ENCODE results near the gene KRT33A.
A peak's percentile ranks its signal among the peaks of the same experiment; 100 is the strongest.

Gene KRT33A

DNA sequence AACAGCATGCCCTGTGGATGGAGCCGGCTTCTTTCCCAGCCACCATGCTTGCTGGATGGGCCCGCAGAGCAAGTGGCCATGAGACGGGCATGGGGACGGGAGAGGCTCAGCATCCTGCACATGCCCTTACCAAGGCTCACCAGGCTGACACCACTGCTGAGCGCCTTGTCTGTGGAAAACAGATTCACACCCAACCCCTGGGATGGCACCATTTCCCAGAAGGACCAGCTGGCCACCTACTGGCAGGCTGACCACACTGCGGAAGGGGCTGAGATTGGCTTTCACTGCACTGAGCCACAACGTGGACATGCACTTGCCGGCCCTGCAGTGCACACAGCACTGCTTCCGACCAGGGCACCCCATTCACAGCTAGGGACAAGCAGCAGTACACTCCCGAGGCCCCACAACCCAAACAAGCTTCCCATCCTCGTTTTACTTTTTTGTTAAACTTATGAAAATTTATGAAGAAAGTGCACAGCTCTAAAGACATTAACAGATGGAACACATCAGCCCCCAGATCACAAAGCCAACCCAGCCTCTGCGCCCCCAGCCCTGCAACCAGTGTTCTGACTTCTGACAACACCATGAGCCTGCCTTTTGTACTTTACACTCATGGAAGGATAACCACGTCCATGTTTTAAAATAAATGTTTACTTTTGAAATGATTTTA is 21.2 kb downstream of the KRT33A start:
- no peak for DNase-seq (ENCODE audit: low read depth in 2 of 2)

DNA sequence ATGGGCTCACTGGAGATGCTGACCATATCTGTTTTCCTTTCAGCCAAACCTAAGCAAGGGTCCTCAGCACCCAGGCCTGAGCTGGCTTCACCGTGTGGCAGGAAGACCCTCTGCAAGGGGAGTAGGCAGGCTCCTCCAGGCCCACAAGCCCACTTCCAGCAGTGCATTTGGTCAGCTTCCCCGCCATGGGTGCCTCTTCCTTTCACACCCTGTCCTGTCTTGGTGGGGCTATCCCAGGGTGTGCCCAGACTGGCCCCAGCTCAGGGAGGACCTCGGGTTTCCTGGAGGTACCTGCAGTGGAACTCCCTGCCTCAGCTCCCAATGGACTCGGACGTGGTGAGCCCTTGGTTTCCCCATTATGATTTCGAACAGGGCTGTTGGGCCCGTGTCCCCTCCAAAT is 22.4 kb downstream of the KRT33A start:
- DNase-seq (ENCODE audit: low read depth in 2 of 2) = no peak

DNA sequence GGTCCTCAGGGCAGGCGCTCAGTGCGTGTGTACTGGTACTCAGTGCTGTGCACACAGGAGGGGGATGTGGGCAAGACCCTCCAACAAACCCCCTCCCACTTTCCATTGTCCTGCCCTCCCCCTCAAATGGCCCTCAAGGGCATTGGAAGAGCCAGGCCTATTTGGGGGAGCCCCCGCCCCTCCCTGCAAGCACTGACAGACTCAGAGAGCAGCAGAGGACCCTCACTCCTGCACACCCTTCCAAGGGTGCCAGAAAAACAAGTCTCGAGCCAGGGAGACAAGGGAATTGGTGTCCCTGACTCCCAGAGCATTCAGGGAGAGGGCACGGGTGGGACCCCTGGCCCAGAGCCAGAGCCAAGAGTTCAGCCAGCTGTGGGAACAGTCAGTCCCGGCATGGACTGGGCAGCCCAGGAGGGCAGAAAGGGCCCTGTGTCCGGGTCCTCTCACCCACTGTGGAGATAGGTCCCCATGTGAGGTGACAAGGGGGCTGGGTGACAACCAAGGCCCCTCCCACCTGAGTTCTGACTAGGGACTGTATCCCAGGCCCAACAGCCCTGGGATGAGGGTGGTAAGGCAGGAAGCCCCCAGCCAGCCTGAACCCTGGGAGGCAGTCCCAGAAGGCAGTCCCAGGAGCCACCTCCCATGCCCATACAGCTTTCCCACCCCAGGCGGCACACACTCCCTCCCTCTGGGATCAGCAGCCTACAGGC is 23.1 kb downstream of the KRT33A start:
- no peak for DNase-seq (ENCODE audit: low read depth in 2 of 2)

DNA sequence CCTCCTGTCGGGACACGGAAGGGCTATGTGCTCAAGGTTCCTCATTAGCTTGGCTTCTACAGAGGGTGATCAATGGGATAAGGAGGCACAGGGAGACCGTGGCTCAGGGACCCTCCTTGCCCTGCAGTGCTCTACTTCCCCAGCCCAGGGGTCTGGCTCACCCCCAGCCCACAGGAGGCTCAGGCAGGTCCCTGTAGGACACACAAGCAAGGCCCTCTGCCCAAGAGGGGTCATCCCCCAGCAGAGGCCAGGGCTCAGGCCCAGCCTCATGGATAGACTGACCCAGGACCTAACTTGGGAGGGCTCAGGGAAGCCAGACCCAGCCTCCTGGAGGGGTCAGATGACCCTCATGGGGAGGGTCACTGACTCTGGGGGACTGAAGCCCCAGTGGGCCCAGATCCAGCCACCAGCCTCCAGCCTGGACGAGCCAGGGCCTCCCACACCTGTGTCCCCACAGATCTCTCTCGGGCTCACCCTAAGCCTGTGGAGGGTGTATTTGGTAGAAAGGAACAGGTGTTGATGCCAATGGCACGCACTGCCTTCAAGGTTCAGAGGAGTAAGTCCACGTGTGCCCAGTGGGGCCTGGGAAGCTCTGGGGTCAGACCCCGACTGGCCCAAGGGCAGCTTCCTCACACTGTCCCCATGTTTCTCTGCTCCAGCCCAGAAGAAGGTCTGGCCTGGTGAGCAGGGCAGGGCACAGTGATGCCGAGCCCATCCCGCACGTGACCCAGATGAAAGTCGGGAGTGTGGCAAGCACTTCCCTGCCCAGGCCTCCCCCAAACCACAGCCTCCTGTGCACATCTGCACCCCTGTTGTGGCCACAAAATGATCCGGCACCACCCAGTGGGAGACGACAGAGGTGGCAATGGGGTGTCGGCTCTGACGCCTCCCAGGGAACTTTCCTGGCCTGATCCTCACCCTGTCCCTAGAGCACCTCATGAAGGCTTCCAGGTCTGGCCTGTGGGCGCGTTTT is 24.2 kb downstream of the KRT33A start:
- no peak for DNase-seq (ENCODE audit: low read depth in 2 of 2)

DNA sequence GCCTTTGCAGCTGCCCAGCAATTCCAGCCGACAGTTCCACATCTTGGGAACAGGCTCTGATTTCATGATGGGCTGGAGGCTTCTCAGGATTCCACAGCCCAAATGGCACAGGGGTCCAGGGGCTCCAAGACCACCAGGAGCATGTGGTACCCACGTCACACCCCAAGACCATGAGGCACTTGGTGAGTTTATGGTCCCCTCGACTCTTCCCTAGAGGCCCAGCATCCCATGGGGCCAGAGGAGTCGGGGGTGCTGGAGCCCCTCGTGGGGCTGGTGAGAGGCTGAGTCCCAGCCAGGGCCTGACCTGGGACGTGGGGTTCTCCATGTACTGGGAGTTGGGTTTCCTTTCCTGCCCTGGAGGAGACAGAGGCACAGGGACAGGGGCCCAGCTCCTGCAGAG is 25.0 kb downstream of the KRT33A start:
- DNase-seq (ENCODE audit: low read depth in 2 of 2) = no peak

DNA sequence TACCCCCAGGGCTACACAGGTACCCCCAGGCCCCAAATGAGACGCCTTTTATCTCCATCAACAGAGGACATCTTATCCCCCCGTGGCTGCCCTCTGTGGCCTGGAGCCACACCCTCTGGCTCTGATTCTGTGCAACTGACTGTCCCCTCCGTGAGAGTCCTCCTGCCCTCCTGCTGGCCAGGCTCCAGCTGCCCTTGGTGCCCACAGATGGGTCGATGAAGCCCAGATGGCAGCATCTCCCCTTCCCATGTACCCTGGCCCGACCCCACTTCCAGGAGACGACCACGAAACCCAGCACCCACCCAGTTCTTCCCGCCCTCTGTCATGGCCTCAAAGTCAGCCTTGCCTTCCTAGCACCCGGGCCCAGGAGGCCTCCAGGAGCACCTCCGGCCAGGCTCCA is 25.5 kb downstream of the KRT33A start:
- no peak for DNase-seq (ENCODE audit: low read depth in 2 of 2)

DNA sequence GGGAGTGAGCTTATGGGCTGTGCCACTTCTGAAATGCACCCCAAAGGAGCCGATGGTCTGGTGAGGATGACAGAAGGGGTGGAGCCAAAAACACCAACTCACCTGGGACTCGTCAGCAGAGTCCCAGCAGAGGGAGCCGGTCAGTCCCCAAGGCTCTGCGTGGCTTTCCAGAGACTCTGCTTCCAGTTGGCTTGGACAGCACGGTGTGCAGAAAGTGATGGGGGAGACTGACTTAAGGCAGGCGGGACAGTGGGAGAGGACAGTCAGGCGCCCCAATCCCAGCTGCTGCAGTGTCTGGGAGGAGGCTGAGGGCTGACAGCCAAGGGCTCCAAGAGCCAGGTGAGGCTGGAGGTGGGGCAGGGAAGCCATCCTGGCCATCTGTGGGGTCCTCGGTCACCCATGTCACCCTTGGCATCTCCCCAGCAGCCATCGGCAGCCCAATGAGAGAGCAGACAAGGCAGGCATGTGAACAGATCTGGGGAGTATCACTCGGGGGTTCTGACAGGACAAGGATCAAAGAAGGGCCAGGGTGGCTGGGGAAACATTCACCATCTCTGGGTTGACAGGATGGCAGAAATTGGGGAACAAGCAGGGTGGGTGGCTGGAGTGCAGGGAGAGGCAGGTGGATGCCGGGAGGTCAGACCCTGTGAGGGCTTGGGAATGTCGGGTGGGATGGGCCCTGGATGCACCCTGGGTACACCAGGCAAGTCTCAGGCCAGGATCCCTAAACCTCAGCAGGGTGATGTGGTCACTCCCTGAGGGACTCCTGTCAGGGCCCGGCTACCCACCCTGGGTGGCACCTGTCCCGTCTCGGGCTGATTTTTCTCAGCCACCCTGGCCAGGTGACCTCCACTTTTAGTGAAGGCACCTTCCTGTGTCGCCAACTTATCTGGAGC is 26.2 kb downstream of the KRT33A start:
- no peak for DNase-seq (ENCODE audit: low read depth in 2 of 2)

DNA sequence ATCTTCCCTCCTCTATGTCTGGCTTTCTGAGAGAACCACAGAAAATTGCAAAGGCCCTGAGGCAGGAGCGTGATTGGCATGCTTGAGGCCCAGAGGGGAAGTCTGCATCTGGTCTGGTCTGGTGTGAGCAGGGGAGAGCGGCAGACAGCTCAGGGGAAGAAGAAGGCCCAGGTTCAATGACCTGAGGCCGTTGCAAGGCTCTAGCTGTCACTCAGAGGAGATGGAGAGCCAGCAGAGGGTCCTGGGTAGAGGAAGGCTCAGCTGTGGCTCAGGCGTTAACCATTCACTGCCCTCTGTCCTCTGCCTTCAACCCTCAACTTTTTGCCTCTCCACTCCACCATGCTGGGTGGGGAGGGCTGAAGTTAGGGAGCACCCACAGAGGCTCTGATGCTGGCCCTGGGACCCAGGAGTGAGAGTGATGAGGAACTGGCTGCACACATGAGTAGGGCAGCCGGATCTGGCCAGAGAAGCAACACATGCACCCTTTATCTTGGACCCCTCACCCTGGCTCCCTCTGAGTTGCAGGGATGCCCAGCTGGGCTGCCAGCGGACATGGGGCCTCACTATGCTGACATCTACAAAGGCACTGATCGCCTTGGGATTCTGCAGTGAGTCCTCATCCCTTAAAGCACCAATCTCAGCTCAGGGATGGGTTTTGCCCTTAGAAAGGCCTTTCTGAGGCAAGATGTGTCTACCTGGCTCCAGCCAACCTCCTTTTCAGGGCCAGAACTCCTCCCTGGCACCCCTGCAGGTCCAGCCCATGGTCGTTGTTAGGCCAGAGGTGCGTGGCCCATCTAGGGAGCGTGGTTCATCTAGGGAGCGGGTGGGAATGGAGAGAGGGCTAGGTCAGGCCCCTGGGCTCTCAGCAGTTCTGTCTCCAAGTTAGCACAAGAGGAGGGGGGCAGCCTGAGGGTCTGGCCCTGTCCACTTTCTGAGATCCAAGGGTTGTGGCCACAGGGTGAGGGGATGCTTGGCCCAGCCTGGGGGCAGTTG is 27.4 kb downstream of the KRT33A start:
- no peak for DNase-seq (ENCODE audit: low read depth in 2 of 2)

DNA sequence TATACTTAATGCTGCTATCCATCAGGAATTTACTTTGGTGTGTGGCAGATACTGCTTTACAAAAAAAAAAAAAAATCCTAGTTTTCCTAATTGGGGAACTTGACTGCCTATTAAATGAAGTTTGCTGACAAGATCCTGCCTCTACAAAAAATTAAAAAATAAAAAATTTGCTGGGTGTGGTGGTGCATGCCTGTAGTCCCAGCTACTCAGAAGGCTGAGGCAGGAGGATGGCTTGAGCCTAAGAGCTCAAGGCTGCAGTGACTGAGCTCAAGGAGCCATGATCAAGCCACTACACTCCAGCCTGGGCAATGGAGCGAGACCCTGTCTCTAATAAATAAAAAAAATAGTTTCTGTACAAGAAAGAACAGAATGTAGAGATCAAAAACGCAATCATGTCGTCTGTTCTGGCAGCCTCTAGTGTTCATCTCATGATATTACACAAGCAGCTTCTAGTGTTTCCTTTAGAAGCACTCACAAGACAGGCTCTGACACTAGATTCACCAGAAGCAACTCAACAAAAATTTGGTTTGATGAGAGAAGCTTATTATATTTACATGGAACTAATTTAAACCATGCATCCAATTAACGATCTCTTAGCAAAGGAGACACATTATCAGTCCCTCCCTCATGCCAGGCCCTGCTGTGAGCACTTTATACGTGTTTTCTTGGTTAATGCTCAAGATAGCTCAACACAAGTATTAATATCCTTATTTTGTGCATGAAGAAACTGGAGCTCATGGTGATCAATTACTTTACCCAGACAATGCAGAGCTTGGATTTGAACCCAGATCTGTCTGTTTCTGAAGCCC is 28.3 kb downstream of the KRT33A start:
- DNase-seq (ENCODE audit: low read depth in 2 of 2) = no peak

DNA sequence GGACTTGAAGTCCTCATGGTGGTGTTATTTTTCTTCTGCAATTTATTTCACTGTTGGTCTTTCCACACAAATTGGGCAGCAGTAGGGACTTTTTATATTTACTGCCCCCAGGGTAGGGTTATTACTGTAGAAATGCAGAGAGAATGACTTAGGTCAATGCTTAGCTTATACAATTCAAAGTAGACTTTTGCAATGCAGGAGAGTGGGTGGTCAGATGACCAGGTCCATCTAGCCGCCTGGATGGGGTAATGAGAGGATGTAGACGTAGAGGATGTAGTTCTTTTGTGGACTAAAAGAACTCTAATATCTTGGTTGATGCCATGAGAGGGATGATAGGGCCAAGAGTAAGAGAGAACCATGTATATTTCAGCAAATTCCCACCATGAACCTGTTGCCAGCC is 32.4 kb downstream of the KRT33A start:
- no peak for DNase-seq (ENCODE audit: low read depth in 2 of 2)

DNA sequence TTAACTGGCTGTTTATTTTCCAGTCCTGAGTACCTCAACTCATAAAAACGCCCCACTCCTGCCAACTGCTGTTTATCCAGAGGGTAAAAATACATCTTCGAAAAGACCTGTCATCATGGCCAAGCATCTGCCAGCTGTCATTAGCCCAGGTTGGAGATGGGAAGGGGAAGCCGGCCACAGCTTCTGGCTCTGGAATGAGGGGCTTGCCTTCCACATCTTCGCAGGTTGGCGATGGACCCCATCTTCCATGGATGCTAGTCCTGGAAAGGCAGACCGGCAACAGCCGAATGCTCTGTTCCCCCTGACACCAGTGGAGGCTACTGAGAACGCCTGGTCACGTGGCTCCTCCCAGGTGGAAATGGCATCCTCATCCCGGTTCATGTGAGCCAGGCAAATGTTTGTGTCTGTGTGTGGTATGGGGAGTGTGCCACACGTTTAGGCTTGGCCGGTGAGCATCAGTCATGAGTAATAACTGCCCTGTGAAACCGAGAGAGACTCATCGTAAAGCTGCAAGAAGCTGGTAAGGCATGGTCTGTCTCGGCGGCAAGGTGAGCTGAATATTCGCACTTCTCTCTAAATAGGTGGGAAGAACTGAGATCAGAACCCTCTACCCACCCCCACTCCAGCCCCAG is 34.7 kb downstream of the KRT33A start:
- DNase-seq (ENCODE audit: low read depth in 2 of 2) = no peak

DNA sequence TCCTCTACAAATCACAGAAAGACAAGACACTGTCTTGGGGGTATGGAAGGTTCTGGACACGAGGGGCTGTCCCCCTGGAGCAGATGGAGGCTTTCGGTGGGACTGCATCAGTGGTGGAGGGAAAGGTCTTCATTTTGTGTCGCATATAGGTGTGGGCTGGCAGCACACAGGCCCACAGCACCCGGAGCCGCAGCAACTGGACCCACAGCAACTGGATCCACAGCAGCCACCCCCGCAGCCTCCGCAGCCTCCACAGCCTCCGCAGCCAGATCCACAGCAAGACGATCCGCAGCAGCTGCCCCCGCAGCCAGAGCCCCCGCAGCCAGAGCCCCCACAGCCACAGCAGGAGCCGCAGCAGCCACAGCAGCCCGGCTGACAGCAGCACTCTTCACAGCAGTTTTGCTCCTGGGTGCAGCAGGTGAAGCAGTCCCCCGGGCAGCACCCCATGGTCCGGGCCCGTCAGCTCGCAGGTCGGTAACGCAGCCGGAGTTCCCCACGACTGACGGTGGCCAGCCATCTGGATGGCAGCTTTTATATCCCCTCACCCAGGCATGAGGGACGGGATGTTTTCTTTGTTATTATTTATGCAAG is 35.3 kb downstream of the KRT33A start, which contains the start of gene KRTAP17-1:
Gene KRTAP17-1, minus strand, starts transcription at position 507 of the 591 bp plus-strand sequence. Its CDS starts 60 bp downstream, at position 447.
- no peak for DNase-seq (ENCODE audit: low read depth in 2 of 2)

DNA sequence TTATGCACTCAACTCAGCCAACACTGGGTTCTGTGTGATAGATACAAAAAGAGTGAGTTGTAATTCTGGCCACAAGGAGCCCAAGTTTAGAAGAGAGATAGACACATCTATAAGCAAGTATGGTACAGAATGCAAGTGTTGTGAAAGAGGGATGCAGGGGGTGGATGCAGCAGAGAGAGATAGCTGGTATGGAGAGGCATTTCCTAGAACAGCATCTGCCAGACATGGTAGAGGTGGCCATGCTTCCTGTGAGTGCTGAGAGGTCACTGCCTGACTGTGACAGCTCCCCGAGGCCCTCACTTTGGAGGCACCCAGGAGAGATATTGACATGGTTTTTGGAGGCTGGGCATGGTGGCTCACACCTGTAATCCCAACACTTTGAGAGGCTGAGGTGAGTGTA is 39.5 kb downstream of the KRT33A start:
- no peak for DNase-seq (ENCODE audit: low read depth in 2 of 2)

DNA sequence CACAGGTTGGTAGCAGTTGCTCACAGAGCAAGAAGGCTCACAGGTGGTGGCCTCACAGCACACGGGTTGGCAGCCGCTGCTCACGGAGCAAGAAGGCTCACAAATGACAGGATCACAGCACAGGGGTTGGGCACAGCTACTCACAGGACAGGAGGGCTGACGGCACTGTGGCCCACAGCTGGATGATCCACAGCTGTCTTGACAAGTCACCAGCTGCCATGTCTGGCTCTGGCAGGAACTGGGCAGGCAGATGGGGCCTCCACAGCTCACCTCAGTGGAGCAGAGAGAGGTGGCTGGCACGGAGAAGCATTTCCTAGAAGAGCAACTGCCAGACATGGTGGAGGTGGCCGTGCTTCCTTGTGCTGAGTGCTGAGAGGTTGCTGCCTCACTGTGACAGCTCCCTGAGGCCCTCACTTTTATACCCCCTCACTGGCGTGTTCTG is 41.7 kb downstream of the KRT33A start, which contains the start of gene KRTAP16-1:
Gene KRTAP16-1, minus strand, starts transcription at position 392 of the 442 bp plus-strand sequence. Its CDS starts 56 bp downstream, at position 336.
- DNase-seq (ENCODE audit: low read depth in 2 of 2) = peak; percentile 11 to 18

DNA sequence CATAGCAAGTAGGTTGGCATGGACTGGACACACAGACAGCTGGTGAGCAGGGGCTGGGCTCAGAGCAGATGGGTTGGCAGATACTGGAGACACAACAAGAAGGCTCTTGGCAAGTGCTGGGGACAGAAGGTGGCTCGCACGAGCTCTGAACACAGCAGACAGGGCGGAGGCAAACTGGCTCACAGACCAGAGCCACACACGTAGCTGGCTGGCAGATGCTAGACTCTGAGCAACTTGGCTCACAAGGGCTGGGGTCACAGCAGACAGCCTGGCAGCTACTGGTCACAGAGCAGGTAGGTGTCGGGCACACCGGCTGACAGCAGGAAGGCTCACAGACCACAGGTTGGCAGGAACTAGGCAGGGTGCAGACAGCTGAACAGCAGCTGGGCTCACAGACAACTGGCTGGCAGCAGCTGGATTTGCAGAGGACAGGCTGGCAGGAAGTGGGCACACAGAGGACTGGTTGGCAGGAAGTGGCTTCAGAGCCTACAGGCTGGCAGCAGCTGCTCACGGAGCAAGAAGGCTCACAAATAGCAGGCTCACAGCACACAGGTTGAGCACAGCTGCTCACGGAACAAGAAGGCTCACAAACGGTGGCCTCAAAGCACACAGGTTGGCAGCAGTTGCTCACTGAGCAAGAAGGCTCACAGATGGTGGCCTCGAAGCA is 42.2 kb downstream of the KRT33A start:
- DNase-seq (ENCODE audit: low read depth in 2 of 2) = peak; percentile 41 to 47

DNA sequence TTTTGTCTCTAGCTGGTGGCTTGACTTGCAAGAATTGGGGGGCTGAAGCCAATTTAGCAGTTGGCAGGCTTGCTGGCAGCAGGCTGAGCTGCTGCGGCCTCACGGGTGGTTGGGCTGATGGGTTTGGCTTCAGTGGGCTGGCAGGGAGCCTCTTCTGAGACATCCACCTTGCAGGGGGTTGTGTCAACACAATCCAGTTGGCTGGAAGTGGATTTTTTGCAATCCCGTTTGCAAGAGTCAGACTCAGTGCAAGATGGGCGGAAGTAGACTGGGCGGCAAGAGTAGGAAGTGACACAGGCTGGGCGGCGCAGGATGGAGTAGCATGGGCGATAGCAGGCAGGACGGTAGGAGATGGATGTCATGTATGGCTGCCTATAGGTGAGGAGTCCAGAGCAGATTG is 43.0 kb downstream of the KRT33A start:
- DNase-seq (ENCODE audit: low read depth in 2 of 2) = no peak

DNA sequence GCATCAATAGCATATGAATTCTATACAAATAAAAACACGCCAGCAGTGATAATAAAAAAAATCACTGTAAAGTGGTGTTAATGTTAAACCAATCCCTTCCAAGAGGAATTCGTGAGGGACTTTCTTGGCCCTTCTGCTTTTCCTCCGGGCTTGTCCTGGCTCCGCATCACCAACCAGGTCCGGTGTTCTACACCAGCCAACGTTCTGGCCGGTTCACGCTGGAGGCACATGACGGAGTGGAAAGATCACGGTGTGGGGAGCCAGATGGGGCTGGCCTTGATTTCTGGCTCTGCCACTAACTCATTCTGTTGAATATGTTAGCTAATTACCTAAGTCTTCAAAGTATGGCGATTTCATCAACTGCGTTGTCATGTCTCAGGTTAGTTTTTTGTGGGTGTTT is 46.5 kb downstream of the KRT33A start:
- no peak for DNase-seq (ENCODE audit: low read depth in 2 of 2)

DNA sequence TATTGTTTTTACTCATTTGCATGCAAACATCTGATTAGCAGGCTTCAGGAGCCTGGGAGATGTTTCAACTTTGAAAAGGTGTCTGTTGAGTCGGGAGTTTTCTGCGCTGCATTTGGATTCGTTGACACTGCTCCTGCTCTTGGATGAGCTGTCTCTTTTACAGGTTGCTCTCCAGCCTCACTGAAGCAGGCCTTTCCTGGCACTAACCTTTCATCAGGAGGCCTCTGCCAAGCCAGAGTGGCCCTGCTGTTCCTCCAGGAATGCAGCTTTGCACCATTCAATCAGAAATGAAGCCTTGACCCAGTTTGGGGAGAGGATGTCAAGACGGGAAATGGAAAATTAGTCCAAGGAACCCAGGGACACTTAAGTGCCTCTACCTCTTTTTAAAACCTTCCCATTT is 47.6 kb downstream of the KRT33A start:
- DNase-seq (ENCODE audit: low read depth in 2 of 2) = no peak
